GM19035 (cell line): ENCODE data around the gene ART1.
"Not testable (repeated sequence)": the region's sequence is repeated elsewhere in the genome, so short reads cannot be mapped to it uniquely, and the experiment has no call there.

Source experiments
- ATAC-seq: cut with Tn5 transposase; IDR thresholded peaks from one replicate; pipeline ENCODE4 v1.9.1; 2021; ENCODE audit not compliant: unreplicated experiment

The ART1 gene, protein sequence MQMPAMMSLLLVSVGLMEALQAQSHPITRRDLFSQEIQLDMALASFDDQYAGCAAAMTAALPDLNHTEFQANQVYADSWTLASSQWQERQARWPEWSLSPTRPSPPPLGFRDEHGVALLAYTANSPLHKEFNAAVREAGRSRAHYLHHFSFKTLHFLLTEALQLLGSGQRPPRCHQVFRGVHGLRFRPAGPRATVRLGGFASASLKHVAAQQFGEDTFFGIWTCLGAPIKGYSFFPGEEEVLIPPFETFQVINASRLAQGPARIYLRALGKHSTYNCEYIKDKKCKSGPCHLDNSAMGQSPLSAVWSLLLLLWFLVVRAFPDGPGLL

DNA sequence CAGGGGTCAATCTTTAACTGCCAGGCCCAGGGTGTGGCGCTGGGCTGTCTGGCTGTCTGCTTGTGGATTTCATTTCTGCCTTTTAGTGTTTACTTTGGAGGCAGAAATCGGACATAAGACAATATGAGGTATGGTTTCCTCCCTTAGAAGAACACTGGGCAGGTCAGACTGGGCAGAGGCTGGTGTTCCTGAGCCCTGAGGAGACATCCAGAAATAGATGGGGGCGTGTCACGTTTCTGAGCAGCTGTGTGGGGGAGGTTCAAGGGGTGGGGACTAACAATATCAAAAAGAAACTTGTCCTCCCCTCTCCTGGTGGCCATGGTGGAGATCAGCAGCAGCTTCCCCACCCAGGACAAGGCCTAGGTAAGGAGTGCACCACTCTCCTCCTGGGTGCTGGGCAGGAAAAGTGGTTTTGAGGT, at the start of gene ART1:
ART1 (plus strand) TSS at position 312 of the 419 bp plus-strand sequence. CDS start 14,086 bp downstream, outside the sequence.
- no peak for ATAC-seq

DNA sequence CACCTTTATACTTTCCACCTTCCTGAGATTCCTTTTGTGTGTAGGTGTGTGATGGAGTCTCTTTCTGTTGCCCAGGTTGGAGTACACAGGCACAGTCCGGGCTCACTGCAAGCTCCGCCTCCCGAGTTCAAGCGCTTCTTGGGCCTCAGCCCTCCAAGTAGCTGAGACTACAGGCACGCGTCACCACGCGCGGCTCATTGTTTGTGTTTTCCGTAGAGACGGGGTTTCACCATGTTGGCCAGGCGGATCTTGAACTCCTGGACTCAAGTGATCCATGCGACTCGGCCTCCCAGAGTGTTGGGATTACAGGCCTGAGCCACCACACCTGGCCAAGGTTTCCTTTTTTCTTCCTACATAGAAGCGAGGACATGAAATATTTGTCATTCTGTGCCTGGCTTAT, 47.2 kb upstream of the ART1 start:
- ATAC-seq = not testable (repeated sequence)

DNA sequence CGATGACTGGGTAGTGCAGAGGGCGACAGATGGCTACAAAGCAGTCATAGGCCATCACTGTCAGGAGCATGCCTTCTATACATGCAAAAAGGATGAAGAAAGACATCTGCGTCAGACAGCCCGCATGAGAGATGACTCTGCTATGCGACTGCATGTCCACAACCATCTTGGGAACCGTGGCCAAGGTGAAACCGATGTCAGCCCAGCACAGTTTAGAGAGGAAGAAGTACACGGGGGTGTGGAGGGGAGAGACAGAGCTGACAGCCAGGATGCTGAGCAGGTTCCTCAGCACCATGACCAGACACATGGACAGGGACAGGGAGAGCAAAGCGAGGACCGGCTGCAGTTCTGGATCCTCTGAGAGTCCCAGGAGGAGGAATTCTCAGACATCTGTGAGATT, 44.7 kb upstream of the ART1 start:
- ATAC-seq = not testable (repeated sequence)

DNA sequence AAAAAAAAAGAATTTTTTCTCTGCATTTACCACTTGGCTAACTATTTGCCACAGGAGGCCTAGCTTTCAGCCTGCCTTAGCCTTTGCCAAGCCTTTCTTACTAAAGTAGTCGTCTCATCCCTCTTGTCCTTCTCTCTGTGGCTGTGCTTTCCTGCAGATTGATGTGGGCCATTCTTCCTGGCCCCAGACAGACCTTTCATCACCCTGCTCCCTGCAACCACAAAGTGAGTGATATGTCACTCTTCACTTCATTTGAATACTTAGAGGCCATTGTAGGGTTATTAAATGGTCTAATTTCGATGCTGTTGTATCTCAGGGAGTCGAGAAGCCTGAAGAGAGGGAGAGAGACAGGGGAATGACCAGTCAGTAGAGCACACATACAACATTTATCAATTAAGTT, 40.8 kb upstream of the ART1 start:
- ATAC-seq = no peak

DNA sequence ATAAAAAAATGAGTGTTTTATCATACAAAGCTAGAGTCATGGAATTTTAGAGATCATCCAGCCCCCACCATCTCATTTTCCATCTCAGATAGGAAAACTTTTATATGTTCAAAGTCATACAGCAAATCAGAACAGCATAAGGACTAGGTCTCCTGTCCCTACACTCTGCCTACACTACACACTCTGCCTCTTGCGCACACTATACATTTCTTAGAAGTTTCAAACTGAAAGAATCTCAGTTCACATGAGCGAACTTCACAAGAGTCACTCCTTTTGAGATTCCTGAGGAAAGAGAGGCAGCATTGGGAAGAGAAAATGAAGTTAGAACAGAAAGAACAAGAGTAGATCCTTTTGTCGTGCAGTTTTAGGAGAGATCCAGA, 39.7 kb upstream of the ART1 start:
- ATAC-seq = no peak

DNA sequence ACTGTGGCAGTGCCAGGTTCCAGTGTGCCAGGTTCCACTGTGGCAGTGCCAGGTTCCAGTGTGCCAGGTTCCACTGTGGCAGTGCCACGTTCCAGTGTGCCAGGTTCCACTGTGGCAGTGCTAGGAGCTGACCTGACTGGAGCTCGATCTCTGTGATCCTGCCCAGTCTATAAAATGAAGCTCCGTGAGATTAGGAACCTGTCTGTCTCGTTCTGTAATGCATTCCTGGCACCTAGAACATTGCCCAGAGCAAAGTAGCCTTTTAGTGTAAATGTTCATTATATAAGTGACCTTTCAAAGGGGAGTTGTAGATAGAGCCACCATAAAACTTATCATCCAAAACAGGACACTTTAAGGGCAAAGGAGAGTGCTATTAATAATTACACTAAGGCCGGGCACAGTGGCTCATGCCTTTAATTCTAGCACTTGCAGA, 39.1 kb upstream of the ART1 start:
- ATAC-seq = no peak

DNA sequence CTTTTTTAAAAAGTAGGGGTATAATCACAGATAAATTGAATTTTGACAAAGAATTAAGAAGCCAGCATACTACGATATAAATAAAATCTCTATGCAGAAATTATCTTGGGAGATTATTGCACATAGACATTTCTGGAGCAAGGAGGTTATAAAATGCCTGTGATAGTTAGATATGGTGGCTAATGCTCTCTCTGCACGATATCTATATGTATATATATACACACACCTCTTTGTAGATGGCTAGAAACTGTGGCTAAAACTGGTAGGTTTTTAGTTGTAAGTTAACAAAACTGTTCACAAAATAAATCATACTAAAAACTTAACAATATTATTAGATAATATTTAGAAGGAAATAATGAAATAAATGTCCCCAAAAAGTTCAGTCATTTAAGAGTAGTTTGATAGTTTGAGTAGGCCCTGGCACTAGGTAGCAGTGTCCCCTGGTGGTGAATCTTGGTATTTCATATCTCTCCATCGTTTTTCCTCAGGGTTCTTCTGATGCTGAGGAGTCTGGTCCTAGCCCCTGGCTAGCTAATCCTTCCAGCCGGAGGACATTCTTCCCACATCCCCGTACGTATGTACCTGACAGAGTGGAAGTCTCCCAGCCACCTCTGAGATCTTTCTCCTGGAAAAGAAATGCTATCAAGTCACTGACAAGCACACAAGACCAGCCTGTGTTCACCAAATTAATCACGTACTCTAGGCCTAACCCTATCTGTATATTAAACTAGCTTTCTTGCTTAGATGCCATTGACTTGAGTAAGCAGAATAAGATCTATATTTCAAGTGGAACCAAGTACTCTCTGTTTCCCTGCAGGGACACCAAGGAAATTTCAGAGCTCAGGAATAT, 35.3 kb upstream of the ART1 start:
- ATAC-seq = no peak

DNA sequence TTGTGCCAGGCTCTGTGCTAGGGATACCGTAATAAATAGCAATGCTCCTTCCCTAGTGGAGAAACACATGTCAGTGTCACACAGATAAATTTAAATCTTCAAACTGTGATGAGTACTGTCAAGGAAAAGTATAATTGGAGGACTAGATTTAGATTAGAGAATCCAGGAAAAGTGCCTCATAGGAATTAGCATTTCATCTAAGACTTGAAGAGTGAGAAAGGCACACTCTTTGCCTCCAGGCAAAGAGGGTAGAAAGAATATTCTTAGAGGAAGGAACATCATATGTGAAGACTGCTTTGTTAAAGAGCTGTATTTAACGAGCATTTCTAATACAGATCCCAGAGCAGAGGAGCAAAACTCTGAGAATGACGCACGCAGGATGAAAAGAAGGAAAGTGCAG, 34.1 kb upstream of the ART1 start:
- no peak for ATAC-seq

DNA sequence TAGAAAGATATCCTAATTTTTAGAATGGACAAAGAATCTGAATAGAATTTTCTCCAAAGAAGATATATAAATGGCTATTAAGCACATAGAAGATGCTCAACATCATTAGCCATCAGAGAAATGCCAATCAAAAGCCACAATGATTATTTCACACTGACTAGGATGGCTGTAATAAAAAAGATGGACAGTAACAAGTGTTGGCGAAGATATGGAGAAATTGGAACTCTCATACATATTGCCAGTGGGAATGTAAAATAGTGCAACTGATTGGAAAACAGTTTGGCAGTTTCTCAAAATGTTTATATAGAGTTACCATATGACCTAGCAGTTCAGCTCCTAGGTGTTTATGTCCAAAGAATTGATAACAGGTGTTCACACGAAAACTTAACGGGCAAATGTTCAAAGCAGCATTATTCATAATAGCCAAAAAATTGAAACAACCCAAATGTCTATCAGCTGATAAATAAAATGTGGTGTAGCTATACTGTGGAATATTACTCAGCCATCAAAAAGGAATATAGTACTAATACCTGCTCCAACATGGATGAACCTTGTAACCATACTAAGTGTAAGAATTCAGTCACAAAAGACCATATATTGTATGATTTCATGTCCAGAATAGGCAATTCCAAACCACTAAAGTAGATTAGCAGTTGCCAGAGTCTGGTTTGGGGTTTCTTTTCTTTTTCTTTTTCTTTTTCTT, 32.8 kb upstream of the ART1 start:
- ATAC-seq = no peak

DNA sequence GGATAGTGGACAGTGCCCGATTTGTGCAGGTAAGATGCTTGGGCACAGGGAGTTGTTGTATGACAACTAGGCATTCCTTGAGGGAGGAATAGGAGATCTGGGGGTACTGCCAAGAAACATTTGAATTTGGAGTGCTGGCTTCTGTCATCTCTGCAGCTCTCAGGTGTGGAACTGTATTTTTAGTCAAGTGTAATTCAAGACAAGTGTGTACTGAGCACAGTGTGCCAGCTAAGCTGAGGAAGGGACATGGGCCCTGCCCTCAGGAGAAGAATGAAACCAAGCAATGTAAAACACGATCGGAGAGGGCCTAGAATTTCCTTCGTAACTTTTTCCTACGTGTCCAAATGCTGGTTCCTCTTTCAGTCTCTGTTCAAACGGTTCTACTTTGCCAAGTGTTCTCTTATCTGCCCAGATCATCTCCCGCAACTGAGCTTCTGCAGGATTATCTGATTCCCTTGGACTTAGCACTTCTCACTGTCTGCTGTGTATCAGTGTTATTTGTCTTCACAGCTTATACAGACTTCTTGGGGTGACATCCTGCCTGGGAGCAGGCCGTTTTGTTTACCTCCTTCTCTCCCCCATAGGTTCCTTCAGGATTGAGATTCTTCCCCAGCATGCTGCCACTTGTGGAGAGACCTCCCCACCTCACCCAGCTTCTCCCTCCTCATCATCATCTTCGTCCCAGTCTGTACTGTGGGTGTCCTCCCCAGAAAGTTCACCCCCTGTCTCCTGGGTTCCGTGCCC, 30.8 kb upstream of the ART1 start:
- no peak for ATAC-seq

DNA sequence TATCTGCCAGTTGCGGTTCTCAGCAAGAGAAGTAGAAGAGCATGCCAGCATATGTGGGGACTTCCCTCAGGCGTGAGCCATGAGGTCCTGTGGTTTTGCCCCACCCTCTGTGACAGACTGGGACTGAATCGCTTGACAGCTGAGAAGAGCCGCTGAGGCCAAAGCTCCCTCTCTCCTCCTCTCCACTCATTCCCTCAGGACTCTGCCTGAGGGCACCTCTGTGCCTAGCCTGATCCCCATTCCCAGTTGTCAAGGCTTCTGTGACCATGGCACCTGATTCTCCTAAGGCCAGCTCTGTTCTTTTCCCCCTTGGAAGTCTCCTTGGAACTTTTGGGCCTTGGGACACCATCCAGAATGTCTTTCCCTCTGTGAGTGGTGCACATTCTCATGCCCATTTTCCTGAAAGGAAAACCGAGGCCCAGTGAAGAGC, 30.2 kb upstream of the ART1 start:
- no peak for ATAC-seq

DNA sequence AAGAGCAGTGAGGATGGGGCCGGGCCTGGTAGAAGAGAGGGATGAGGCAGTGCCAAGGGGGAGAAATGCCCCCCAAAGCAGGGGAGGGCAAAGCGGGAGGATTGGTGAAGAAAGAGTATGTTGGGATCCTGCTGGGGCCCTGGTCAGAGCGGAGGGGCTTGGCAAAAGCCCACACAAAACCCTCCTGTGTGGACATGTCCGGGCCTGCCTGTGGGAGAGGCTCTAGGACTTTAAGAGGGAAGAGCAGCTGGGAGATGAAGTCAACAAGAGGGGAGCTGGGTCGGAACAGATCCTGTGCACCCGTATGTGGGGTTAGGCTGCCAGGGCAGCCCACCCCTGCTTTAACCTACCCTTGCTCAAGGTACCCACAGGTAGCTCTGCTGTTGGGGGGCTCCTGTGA, 28.9 kb upstream of the ART1 start:
- ATAC-seq = no peak

DNA sequence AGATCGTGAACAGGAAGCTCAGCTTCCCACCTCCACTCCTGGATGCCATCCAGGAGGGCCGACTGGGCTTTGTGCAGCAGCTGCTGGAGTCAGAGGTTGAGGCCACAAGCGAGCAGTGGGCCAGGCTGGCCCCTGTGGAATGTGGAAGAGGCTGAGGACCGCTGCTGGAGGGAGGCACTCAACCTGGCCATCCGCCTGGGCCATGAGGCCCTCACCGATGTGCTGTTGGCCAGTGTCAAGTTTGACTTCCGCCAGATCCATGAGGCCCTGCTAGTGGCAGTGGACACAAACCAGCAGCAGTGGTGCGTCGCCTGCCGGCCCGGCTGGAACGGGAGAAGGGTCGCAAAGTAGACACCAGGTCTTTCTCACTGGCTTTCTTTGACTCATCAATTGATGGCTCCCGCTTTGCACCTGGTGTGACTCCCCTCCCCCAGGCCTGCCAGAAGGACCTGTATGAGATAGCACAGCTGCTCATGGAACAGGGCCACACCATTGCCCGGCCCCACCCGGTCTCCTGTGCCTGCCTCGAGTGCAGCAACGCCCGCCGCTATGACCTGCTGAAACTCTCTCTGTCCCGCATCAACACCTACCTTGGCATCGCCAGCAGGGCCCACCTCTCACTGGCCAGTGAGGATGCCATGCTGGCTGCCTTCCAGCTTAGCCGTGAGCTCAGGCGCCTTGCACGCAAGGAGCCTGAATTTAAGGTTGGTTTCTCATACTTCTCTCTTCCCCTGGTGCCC, 28.0 kb upstream of the ART1 start:
- ATAC-seq = no peak

DNA sequence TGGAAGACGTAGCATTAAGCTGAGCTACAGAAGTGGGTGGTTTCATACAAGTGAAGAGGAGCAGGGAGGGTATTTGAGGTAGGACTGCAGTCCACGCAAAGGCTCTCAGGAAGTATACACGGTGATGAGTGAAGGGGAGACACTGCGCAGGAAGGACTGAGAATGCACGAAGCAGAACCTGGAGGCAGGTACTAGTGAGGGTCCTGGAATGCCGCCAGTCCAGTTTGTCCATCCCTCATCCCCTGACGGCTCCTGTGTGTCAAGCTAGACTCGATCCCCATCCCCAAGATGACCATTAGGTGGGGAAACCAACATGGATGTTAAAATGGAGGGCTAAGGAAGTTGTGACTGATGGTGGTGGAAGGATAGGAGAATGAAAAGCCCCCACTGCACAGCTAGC, 26.9 kb upstream of the ART1 start:
- ATAC-seq = no peak

DNA sequence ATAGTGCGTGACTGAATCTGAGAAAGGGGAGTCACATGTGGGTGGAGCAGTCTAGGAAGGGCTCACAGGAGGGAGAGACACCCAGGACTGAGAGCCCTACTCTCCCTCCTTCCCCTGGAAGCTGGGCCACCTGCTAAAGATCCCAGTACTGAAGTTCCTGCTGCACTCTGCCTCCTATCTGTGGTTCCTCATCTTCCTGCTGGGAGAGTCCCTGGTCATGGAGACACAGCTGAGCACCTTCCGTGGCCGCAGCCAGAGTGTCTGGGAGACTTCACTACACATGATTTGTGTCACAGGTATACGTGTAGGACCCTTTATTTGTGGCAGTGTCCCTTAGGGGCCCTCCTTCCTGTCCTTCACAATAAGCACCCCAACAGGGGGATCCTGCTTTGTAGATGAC, 22.4 kb upstream of the ART1 start:
- no peak for ATAC-seq

DNA sequence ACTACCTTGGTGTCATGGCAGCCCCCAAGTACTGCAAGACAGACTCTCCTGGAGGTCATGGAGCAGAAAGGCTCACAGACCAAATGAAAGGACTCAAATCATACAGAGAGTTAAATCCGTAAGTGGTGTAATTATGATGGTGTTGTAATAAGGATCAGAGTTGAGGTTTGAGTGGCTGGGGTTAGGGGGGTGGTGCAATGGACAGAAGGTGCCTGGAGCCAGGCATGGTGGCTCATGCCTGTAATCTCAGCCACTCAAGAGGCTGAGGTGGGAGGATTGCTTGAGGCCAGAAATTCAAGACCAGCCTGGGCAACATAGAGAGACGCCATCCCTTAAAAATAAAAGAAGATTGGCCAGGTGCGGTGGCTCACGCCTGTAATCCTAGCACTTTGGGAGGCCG, 21.8 kb upstream of the ART1 start:
- ATAC-seq = no peak

DNA sequence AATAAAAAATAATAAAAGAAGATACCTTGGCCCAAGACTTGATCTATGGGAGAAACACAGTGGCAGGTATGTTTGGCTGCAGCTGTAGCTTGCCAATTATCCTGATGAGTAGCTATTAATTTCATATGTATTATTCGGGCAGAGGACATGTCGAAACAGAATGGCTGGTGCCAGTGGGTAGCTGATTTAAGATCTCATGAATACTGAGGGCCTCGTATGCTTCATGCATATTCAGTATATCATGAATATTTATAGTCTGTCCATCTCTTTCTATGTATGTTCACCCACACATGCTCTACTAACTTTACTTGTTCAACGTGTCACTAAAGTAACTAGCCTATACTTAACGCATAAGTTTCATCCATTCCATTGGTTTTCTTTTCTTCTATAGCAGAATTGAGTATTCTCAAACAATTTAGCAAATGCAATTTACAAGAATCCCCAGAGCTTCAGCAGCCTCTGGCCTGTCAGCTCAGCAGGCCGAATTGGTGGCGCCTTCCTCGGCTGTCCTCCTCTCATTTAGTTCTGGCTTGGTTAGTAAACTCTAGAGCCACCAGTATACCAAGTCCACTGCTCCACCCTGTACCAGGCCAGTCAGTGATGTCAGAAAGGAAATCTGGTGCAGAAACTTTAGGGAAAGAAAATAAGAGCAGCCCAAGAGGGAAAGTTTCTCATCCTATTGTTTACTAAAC, 21.0 kb upstream of the ART1 start:
- ATAC-seq = no peak

DNA sequence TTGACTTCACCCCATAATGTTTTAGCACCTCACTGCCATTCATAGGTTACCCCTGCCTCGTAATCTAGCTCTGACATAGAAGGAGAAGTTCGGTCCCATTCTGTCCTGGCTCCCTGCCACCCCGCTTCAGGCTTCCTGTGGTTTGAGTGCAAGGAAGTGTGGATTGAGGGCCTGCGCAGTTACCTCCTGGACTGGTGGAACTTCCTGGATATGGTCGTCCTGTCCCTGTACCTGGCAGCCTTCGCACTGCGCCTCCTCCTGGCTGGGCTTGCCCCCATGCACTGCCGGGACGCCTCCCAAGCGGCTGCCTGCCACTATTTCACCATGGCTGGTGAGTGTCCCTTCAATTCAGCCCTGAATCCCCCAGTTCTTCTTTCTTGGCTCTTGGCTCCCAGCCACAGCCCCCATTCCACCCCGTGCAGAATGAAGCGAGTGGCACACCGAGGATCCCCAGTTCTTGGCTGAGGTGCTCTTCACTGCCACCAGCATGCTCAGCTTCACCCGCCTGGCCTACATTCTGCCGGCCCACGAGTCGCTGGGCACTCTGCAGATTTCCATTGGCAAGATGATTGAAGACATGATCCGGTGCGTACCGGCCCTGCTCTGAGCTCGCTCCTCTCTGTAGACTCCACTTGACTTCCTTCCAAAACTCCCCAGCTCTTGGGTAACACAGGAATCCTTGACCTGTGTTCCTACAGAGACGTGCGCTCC, 18.5 kb upstream of the ART1 start:
- ATAC-seq = no peak

DNA sequence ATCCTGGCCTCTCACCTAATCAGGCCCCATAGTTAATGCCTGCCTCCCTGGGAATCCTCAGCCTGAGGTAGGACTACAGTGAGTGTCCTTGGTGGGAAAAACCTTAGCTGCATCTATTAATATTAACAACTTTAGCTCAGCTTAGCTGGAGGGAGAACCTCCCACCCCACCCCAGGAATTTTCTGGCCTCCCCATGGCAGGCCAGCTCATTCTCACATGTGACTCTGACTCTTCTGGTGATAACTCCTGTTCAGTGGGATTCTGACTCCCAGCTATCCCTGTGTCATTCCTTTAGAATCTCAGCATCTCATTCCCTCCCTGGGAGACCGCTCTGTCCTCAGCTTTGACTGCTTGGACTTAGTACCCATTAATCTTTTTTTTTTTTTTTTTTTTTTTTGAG, 17.6 kb upstream of the ART1 start:
- ATAC-seq = no peak
